PC-3 (cell line): ENCODE measurements around the gene CIB2. TPM values are rescaled to one million over a fixed set of nuclear protein-coding genes. Genes with fewer than 3 reads are reported as not detected.

Source experiments
- ATAC-seq: fragments of 200-7000 bp; cut with Tn5 transposase; 2 replicates; pipeline ENCODE4 v1.9.1; 2020; ENCODE audit warnings: mild to moderate bottlenecking, moderate library complexity
- BruUV-seq: library from RNA; stranded (reverse); fragments of 400-500 nt; replicated peaks from 2 replicates; lab custom pipeline; 2021; lab: Mats Ljungman, UMichigan
- CTCF ChIA-PET: fragments of 300-600 bp; sonication (Branson Sonifier 250); formaldehyde crosslinking; loops from one replicate; lab custom pipeline; 2022; ENCODE audit warnings: antibody characterized with exemption; lab: Charles Lee
- POLR2A ChIA-PET: fragments of 300-600 bp; sonication (Branson Sonifier 250); formaldehyde crosslinking; loops from one replicate; lab custom pipeline; 2022; ENCODE audit warnings: antibody characterized with exemption; ENCODE audit not compliant: unreplicated experiment; lab: Charles Lee
- DNase-seq: peaks from one replicate; pipeline ENCODE4 v3.0.0-alpha.2; 2015
- H2AFZ ChIP-seq: fragments of 300-600 bp; sonication (generic); 2 replicates; pipeline ENCODE4 v1.6.0; 2016; ENCODE audit warnings: antibody characterized with exemption, low read length
- H3F3A ChIP-seq: fragments of 300-600 bp; sonication (generic); one replicate; pipeline ENCODE4 v1.6.0; 2017; ENCODE audit warnings: antibody characterized with exemption, low read length, control low read depth, mild to moderate bottlenecking; ENCODE audit not compliant: unreplicated experiment
- H3K27ac ChIP-seq: fragments of 300-600 bp; sonication (generic); 2 replicates; pipeline ENCODE4 v1.5.1; 2016; ENCODE audit warnings: mild to moderate bottlenecking, low read length
- H3K27me3 ChIP-seq: fragments of 300-600 bp; sonication (generic); 2 replicates; pipeline ENCODE4 v1.6.1; 2016; ENCODE audit warnings: low read length, mixed read lengths
- H3K36me3 ChIP-seq: fragments of 300-600 bp; sonication (generic); 2 replicates; pipeline ENCODE4 v1.6.1; 2016; ENCODE audit warnings: low read depth, mixed run types, low read length, mixed read lengths
- H3K4me1 ChIP-seq: fragments of 300-600 bp; sonication (generic); 2 replicates; pipeline ENCODE4 v1.5.1; 2016; ENCODE audit warnings: low read length; ENCODE audit not compliant: insufficient read depth
- H3K4me2 ChIP-seq: fragments of 300-600 bp; sonication (generic); 2 replicates; pipeline ENCODE4 v1.6.0; 2016; ENCODE audit warnings: low read length
- H3K4me3 ChIP-seq: fragments of 300-600 bp; sonication (generic); 2 replicates; pipeline ENCODE4 v1.5.1; 2016; ENCODE audit warnings: mild to moderate bottlenecking, low read length, mixed read lengths
- H3K79me2 ChIP-seq: fragments of 300-600 bp; sonication (generic); 2 replicates; pipeline ENCODE4 v1.6.1; 2017; ENCODE audit warnings: low read length, mixed read lengths
- H3K9ac ChIP-seq: fragments of 300-600 bp; sonication (generic); 2 replicates; pipeline ENCODE4 v1.6.0; 2016; ENCODE audit warnings: mild to moderate bottlenecking, low read length
- H3K9me2 ChIP-seq: fragments of 300-600 bp; sonication (generic); replicated peaks from 2 replicates; pipeline ENCODE4 v1.6.1; 2016; ENCODE audit warnings: mixed run types, low read length, mixed read lengths
- H3K9me3 ChIP-seq: fragments of 300-600 bp; sonication (generic); 2 replicates; pipeline ENCODE4 v1.6.1; 2016; ENCODE audit warnings: low read length, mixed read lengths
- H4K20me1 ChIP-seq: fragments of 300-600 bp; sonication (generic); 2 replicates; pipeline ENCODE4 v1.6.1; 2016; ENCODE audit warnings: low read length, mixed read lengths
- EZH2 ChIP-seq: fragments of 300-600 bp; sonication (generic); IDR thresholded peaks from one replicate; pipeline ENCODE4 v1.6.1; 2017; ENCODE audit warnings: antibody characterized with exemption, mild to moderate bottlenecking, low read length; ENCODE audit not compliant: unreplicated experiment
- EZH2phosphoT487 ChIP-seq: fragments of 300-600 bp; sonication (generic); IDR thresholded peaks from 2 replicates; pipeline ENCODE4 v1.6.1; 2018; ENCODE audit warnings: mild to moderate bottlenecking, antibody characterized with exemption, low read length, borderline replicate concordance
- intact Hi-C: fragments of 100-400 bp; cut with micrococcal nuclease; formaldehyde crosslinking; loops from 2 replicates; pipeline ENCODE4 v1.9.0; 2023
- total RNA-seq: library from RNA; depleted of rRNA; stranded (reverse); fragments of >200 nt; gene quantifications from 2 replicates; pipeline ENCODE4 v1.2.3, GENCODE V29; 2014
- TF ChIP-seq, protein P1 (sequence below): fragments of 300-600 bp; sonication (generic); conservative IDR thresholded peaks from 2 replicates; pipeline ENCODE4 v1.5.1; 2017; ENCODE audit warnings: antibody characterized with exemption, low read depth, mild to moderate bottlenecking, low read length

The CIB2 gene
- total RNA-seq, 1 experiment from 2014 or later: 10.4 TPM

DNA sequence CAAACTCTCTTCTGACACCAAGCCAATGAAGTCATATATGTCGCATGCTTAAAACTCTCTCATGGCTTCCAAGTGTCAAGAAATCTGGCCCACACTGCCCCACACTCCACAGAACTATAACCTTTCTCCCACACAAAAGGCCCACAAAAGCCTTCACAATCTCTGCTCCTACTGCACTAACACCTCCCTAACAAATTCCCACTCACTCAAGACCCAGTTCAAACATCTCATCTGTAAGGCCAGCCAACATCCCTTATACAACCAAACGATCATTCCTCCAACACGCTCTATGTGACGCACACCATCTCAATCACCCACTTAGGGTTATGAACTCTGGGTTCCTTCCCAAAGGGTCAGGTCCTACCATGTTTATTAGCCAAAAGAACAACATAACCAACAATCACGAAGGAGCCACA, 67.3 kb downstream of the CIB2 start:
- H3K4me1 ChIP-seq: peaks cover 22% of the 10 kb centered on the region
- H3F3A ChIP-seq: no peaks in the 10 kb centered on the region
- intact Hi-C loops: no loop called here
- BruUV-seq: no TSS peak
- H3K4me2 ChIP-seq: no peak overlapping the region
- ATAC-seq: no peak
- H3K36me3 ChIP-seq: no peaks in the 10 kb centered on the region
- ChIA-PET CTCF (no interaction called here), POLR2A (no interaction called here)
- H4K20me1 ChIP-seq: no peaks in the 10 kb centered on the region
- H3K9me3 ChIP-seq: no peaks in the 10 kb centered on the region
- H3K9ac ChIP-seq: no peak overlapping the region
- no peaks in the 10 kb centered on the region for H3K9me2 ChIP-seq
- TF ChIP-seq EZH2 (no peak), EZH2phosphoT487 (no peak)
- TF ChIP-seq, protein P1, sequence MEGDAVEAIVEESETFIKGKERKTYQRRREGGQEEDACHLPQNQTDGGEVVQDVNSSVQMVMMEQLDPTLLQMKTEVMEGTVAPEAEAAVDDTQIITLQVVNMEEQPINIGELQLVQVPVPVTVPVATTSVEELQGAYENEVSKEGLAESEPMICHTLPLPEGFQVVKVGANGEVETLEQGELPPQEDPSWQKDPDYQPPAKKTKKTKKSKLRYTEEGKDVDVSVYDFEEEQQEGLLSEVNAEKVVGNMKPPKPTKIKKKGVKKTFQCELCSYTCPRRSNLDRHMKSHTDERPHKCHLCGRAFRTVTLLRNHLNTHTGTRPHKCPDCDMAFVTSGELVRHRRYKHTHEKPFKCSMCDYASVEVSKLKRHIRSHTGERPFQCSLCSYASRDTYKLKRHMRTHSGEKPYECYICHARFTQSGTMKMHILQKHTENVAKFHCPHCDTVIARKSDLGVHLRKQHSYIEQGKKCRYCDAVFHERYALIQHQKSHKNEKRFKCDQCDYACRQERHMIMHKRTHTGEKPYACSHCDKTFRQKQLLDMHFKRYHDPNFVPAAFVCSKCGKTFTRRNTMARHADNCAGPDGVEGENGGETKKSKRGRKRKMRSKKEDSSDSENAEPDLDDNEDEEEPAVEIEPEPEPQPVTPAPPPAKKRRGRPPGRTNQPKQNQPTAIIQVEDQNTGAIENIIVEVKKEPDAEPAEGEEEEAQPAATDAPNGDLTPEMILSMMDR: no peak
- H3K79me2 ChIP-seq: peaks cover 90% of the 10 kb centered on the region
- no peaks in the 10 kb centered on the region for H3K27me3 ChIP-seq
- no peak overlapping the region for H3K27ac ChIP-seq
- H2AFZ ChIP-seq: no peak overlapping the region
- no peak for DNase-seq
- H3K4me3 ChIP-seq: no peak overlapping the region

GRCh38 chr15:78063217-78063616, 68.0 kb downstream of the CIB2 start:
- CTCF ChIA-PET: no interaction called here
- Histone ChIP-seq H4K20me1 (no peaks in the 10 kb centered on the region), H3K9me2 (no peaks in the 10 kb centered on the region), H3K4me3 (no peak overlapping the region), H3K4me1 (peaks cover 15% of the 10 kb centered on the region), H3F3A (no peaks in the 10 kb centered on the region), H3K4me2 (no peak overlapping the region), H3K27me3 (no peaks in the 10 kb centered on the region), H3K27ac (no peak overlapping the region), H3K9me3 (no peaks in the 10 kb centered on the region), H3K9ac (no peak overlapping the region), H3K36me3 (no peaks in the 10 kb centered on the region), H3K79me2 (peaks cover 90% of the 10 kb centered on the region), H2AFZ (no peak overlapping the region)
- DNase-seq (no peak), ATAC-seq (no peak)
- intact Hi-C loops: no loop called here
- no TSS peak for BruUV-seq
- POLR2A ChIA-PET: no interaction called here
- TF ChIP-seq, protein P1: no peak
- no peak for TF ChIP-seq EZH2phosphoT487
- TF ChIP-seq EZH2: no peak

DNA sequence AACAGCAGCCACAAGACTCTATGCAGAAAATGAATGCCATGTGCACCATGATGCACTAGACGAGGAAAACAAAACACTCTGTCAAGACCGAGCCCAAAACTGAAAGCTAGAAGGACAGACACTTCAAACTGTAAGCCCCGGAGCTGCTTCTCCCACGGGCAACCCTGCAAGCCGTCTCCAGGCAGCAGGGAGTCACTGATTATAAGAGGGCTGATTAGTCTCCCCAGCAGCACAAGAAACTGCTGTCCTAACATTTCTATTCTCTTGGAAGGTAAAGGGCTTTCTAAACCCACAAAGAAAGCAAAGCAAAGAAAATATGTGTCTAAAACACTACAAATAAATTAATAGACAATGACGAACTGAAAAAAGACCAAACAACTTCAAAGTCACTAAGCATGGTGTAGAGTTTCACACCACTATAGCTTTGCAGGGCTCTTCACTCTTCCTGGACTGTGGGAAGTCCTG, 69.2 kb downstream of the CIB2 start:
- ChIA-PET POLR2A (no interaction called here), CTCF (no interaction called here)
- Histone ChIP-seq H3K9me3 (no peaks in the 10 kb centered on the region), H3F3A (no peaks in the 10 kb centered on the region), H3K9ac (no peak overlapping the region), H3K27ac (no peak overlapping the region), H3K4me1 (peaks cover 10% of the 10 kb centered on the region), H2AFZ (peak overlapping the region; percentile 8; the same call in 1 of the 2 replicates), H3K36me3 (no peaks in the 10 kb centered on the region), H3K9me2 (no peaks in the 10 kb centered on the region), H4K20me1 (no peaks in the 10 kb centered on the region), H3K4me2 (peak overlapping the region; percentile 57), H3K27me3 (no peaks in the 10 kb centered on the region), H3K79me2 (peaks cover 89% of the 10 kb centered on the region), H3K4me3 (peak overlapping the region; percentile 41)
- no TSS peak for BruUV-seq
- ATAC-seq (peak; percentile 66), DNase-seq (peak; percentile 5)
- intact Hi-C loops: no loop called here
- TF ChIP-seq EZH2phosphoT487: no peak
- TF ChIP-seq, protein P1: no peak
- no peak for TF ChIP-seq EZH2
